ENCODE data around the gene RIPOR1.

- TF ChIP-seq EZH2phosphoT487 (IDR thresholded peaks at IDR 0.05; ENCODE audit: insufficient read depth, low read depth) (no peak), EZH2 (IDR thresholded peaks at IDR 0.05; ENCODE audit: insufficient read depth, poor library complexity, severe bottlenecking) (no peak)
Observed at GRCh38 chr16:67525176-67525860, 3.3 kb upstream of the RIPOR1 start.

Data from GM23248 (cell line).